Iris pigment epithelial cell (primary cell): ENCODE results near the gene XG.
A peak's percentile ranks its signal among the peaks of the same experiment; 100 is the strongest.

Experiments
- DNase-seq: peaks from one replicate; pipeline ENCODE4 v3.0.0-alpha.2; 2011; ENCODE audit warnings: low read depth

The XG gene

DNA sequence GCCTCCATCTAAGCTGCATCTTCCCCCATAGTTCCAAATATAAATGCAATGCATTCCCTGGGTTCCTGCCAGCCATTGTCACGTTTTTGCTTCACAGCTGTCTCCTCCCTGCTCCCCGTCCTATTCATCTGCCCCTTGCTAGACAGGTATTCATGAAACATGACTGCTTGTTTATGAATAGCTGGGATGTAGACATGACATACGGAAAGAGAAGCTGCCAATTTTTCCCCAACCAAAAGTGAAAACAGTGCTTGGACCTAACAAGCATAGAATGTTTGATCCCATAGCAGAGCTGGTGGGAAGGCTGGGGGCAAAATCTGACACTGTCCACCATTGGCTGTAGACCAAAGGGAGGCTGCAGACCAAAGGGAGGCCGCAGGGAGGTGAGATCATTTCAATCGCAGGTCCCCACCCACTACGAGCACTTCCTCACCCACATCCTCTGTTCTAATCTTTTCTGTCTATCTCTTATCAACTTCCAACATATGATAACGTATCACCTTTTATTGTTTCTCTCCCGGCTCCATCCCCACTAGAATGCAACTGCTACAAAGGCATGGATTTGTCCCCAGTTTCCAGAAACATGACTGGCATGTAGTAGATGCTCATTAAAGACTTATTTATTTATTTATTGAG, 68.4 kb downstream of the XG start:
- no peak for DNase-seq

- DNase-seq: no peak
These were observed 72.1 kb downstream of the XG start for GRCh38 chrX:2823795-2824386.

GRCh38 chrX:2824886-2825285, 73.0 kb downstream of the XG start:
- DNase-seq: no peak

- peak; percentile 39 for DNase-seq
These were observed 76.6 kb downstream of the XG start, which contains the start of gene GYG2 for GRCh38 chrX:2828344-2828958. Gene GYG2 (plus strand): TSS chrX:2828930. CDS start chrX:2830189, 1,259 bp downstream.

DNA sequence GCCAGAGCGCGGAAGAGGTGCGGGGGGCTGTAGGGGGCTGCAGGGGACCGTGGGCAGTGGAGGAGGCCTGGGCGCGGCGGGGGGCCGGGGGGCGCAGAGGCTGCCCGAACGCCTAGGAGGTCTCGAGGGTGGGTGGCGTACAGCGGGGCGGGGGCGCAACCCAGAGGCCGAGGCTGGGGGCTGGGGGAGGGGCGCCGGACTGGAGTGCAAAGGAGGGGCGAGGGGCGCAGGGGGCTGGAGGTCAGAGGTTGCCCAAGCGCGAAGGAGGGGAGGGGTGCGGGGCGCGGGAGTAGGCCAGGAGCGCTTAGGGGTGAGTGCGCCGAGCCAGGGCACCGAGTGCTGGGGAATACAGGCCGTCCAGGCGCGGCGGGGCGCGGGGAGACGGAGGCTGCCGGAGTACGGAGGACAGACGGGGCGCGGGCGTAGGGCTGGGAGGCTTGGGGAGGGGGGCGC, 77.1 kb downstream of the XG start:
- DNase-seq: no peak

DNA sequence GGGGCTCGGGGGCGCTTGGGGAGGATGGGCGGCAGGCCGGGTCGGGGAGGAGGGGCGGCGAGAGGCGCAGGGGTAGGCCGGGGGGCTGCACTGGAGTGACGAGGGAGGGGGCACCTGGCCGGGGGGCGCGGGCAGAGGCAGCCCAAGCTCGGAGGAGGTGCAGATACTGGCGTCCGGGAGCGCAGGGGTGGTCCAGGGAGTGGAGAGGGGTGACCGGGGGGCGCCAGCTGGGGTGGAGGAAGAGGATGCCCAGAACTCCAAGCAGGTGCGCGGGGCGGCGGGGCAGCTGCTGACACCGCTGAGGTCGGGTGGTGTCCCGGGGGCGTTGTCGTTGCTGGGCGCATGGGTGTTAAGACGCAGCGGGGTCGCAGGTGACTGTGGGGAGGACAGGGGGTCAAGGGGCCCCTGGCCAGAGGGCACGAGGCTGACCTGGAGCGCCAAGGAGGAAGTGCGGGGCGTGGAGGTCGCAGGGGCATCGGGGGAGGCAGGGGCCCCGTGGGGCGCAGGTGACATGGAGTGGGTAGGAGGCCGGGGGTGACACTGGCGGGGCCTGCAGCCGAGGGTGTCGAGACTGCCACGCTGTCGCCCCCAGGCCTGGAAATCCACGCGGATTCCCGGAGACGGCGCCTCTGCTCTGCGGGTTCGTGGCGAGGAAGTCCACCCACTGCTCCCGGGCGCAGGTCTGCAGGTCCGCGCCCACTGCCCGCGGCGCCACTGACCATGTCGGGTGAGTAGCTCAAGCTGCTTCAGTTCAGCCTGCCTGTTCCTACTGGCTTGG, 77.8 kb downstream of the XG start:
- no peak for DNase-seq

DNA sequence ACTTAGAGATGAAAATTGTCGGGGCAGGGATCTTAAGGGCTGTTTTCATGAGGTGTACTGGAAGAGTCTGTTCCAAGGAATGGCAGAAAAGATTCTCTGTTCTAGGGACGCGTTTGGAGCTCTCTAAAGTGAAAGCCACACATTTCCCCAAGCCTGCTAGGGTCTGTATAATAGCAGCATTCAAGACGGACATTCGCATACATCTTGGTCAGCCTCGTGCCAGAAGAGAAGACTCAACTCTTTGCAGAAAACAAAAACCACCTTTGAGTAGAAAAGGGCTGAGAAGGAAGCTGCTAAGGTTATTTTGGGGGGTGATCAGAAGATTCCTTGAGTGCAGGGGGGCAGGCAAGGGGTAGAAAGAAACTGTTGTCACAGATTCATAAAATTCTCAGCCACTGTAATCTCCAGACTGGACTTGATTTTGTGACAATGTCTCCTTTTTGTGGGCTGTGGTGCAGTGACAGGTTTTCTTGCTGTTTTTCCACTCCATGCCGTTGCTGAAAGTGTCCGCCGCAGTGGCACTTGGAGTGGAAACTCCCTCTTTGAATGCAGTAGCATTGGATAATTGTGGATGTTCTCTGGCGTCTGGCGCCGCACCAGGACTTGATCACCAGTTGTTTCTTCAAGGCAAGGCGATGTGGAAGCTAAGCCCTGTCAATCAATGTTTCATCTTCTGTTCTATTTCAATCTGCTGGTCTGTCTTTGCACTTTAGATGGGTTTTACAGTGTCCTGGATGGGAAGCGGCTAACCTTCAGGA, 79.8 kb downstream of the XG start:
- no peak for DNase-seq

GRCh38 chrX:2837961-2838360, 86.1 kb downstream of the XG start:
- DNase-seq: no peak

DNA sequence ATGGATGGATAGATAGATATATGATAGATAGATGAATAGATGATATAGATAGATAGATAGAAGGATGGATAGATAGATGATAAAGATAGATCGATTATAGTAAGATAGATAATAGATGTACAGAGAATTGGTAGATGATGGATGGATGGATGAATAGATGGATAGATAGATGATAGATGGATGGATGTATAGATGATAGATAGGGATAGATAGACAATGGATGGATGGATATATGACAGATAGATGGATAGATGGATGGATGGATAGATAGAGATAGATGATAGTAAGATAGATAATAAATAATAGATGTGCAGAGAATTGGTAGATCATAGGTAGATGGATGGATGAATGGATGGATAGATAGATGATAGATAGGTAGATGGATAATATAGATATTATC, 89.1 kb downstream of the XG start:
- DNase-seq: no peak

GRCh38 chrX:2841537-2841936, 89.7 kb downstream of the XG start:
- DNase-seq: peak; percentile 18

GRCh38 chrX:2846992-2847391, 95.2 kb downstream of the XG start:
- no peak for DNase-seq

- peak; percentile 81 for DNase-seq
These were observed 97.0 kb downstream of the XG start for GRCh38 chrX:2848871-2849301.

GRCh38 chrX:2854918-2855317, 103.1 kb downstream of the XG start:
- DNase-seq: no peak

- no peak for DNase-seq
These were observed 103.9 kb downstream of the XG start for GRCh38 chrX:2855761-2856160.

GRCh38 chrX:2857566-2857965, 105.7 kb downstream of the XG start:
- DNase-seq: no peak

DNA sequence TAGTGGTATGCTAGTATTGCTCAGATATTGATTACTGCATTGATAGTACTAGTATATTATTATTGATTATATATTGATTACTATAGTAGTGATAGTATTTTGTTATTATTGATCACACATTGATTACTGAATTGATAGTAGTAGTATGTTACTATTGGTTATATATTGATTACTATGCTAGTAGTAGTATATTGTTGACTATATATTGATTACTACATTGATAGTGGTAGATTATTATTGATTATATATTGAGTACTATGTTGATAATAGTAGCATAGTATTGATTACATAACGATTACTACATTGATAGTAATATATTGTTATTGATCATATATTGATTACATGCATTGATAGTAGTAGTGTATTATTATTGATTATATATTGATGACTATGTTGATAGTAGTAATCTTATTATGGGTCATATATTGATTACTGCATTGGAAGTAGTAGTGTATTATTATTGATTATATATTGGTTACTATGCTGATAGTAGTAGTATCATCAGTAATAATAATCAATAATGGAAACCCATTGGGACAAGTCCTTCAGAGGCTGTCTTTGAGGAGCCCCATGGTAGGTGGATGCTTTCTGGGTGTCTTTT, 107.5 kb downstream of the XG start:
- DNase-seq: no peak

GRCh38 chrX:2862404-2862803, 110.6 kb downstream of the XG start:
- DNase-seq: no peak

DNA sequence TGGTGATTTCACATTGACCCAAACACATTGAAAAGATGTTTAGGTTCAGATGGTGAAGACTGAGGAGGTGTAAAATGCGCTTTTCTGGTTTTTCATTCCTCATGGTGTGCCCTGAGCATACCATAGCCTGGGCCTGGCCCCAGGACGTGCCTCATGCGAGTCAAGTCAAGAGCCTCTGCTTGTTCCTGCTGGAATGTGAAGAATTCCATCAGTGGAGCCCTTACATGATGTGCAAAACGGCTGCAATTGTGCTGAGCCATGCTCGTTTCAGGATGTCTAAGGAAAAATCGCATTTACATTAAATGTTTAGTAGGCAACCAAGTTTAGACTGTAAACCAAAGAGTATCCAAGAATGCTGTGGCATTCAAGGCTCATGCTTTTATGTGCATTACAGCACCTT, 111.8 kb downstream of the XG start:
- peak; percentile 40 for DNase-seq
